Esophagus muscularis mucosa (tissue), 4 donors: ENCODE measurements around the gene NTRK3.

Source experiments
- EP300 ChIP-seq: sonication (generic); formaldehyde crosslinking; IDR thresholded peaks from one replicate; pipeline ENCODE4 v1.6.1; 2017; ENCODE audit warnings: antibody characterized with exemption
- POLR2AphosphoS5 ChIP-seq, 2 donors: sonication (generic); formaldehyde crosslinking; IDR thresholded peaks; one replicate each; pipeline ENCODE4 v1.6.1; 2017; ENCODE audit warnings: antibody characterized with exemption in 2 of 2
- TF ChIP-seq, protein P1 (sequence below), 3 experiments: fragments of 200-600 bp in 2 of 3; fragments of 450-650 bp in 1 of 3; sonication (generic) in 2 of 3; IDR thresholded peaks; one replicate each; pipeline ENCODE4 v1.5.1; 2017 to 2019; ENCODE audit warnings: antibody characterized with exemption in 3 of 3, mild to moderate bottlenecking in 2 of 3, moderate library complexity in 1 of 3

DNA sequence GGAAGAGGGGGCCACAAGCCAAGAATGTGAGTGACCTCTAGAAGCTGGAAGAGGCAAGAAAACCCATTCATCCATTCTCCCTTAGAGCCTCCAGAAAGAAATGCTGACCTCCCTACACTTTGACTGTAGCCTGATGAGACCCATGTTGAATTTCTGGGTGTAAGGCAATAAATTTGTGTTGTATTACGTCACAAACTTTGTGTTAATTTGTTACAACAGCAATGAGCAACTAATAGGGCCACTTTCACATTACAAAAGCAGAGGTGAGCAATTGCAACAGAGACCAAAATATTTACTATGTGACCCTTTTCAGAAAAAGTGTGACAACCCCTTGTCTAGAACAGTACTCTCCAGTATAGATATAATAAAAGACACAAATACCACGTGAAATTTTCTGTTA is 101.2 kb downstream of the NTRK3 start:
- TF ChIP-seq, protein P1, sequence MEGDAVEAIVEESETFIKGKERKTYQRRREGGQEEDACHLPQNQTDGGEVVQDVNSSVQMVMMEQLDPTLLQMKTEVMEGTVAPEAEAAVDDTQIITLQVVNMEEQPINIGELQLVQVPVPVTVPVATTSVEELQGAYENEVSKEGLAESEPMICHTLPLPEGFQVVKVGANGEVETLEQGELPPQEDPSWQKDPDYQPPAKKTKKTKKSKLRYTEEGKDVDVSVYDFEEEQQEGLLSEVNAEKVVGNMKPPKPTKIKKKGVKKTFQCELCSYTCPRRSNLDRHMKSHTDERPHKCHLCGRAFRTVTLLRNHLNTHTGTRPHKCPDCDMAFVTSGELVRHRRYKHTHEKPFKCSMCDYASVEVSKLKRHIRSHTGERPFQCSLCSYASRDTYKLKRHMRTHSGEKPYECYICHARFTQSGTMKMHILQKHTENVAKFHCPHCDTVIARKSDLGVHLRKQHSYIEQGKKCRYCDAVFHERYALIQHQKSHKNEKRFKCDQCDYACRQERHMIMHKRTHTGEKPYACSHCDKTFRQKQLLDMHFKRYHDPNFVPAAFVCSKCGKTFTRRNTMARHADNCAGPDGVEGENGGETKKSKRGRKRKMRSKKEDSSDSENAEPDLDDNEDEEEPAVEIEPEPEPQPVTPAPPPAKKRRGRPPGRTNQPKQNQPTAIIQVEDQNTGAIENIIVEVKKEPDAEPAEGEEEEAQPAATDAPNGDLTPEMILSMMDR (IDR thresholded peaks at IDR 0.05), result no peak
- no peak for TF ChIP-seq EP300
- no peak for TF ChIP-seq POLR2AphosphoS5 (IDR thresholded peaks at IDR 0.05)
